ENCODE data around the gene DERL3.

DNA sequence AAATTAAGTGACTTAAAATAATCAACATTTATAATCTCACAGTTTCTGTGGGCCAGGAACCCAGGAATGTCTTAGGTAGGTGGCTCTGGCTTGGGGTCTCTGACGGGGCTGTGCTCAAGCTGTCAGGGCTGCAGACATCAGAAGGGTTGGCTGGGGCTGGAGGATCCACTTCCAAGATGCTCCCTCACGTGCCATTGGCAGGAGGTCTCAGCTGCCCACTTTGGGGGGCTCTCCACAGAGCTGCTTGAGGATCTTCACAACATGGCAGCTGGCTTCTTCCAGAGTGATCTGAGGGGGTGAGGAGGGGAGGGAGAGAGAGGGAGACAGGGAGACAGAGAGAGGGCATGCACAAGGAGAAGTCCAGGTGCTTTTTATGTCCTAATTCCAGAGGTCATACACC is 37.0 kb upstream of the DERL3 start:
- TF ChIP-seq FOXJ3 (CRISPR knock-in tag; IDR thresholded peaks at IDR 0.05; ENCODE audit: borderline replicate concordance) (no peak), CREB1 (CRISPR knock-in tag; IDR thresholded peaks at IDR 0.05) (no peak), TP53 (CRISPR knock-in tag; IDR thresholded peaks at IDR 0.05) (no peak)
- TF ChIP-seq, protein P1, sequence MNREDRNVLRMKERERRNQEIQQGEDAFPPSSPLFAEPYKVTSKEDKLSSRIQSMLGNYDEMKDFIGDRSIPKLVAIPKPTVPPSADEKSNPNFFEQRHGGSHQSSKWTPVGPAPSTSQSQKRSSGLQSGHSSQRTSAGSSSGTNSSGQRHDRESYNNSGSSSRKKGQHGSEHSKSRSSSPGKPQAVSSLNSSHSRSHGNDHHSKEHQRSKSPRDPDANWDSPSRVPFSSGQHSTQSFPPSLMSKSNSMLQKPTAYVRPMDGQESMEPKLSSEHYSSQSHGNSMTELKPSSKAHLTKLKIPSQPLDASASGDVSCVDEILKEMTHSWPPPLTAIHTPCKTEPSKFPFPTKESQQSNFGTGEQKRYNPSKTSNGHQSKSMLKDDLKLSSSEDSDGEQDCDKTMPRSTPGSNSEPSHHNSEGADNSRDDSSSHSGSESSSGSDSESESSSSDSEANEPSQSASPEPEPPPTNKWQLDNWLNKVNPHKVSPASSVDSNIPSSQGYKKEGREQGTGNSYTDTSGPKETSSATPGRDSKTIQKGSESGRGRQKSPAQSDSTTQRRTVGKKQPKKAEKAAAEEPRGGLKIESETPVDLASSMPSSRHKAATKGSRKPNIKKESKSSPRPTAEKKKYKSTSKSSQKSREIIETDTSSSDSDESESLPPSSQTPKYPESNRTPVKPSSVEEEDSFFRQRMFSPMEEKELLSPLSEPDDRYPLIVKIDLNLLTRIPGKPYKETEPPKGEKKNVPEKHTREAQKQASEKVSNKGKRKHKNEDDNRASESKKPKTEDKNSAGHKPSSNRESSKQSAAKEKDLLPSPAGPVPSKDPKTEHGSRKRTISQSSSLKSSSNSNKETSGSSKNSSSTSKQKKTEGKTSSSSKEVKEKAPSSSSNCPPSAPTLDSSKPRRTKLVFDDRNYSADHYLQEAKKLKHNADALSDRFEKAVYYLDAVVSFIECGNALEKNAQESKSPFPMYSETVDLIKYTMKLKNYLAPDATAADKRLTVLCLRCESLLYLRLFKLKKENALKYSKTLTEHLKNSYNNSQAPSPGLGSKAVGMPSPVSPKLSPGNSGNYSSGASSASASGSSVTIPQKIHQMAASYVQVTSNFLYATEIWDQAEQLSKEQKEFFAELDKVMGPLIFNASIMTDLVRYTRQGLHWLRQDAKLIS (CRISPR knock-in tag; IDR thresholded peaks at IDR 0.05; ENCODE audit: borderline replicate concordance) = no peak
- TF ChIP-seq, protein P2, sequence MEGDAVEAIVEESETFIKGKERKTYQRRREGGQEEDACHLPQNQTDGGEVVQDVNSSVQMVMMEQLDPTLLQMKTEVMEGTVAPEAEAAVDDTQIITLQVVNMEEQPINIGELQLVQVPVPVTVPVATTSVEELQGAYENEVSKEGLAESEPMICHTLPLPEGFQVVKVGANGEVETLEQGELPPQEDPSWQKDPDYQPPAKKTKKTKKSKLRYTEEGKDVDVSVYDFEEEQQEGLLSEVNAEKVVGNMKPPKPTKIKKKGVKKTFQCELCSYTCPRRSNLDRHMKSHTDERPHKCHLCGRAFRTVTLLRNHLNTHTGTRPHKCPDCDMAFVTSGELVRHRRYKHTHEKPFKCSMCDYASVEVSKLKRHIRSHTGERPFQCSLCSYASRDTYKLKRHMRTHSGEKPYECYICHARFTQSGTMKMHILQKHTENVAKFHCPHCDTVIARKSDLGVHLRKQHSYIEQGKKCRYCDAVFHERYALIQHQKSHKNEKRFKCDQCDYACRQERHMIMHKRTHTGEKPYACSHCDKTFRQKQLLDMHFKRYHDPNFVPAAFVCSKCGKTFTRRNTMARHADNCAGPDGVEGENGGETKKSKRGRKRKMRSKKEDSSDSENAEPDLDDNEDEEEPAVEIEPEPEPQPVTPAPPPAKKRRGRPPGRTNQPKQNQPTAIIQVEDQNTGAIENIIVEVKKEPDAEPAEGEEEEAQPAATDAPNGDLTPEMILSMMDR (IDR thresholded peaks at IDR 0.05) = no peak

All from WTC11 (cell line).